AG04450 (cell line): ENCODE results near the gene FAIM. TPM values are rescaled to one million over a fixed set of nuclear protein-coding genes. Genes with fewer than 3 reads are reported as not detected.

Source experiments
- CTCF ChIA-PET: fragments of 300-600, 350-600 bp; formaldehyde crosslinking; extraction: SDS; loops from one replicate; lab custom pipeline; 2022; ENCODE audit warnings: antibody characterized with exemption, inconsistent platforms; lab: Charles Lee
- POLR2A ChIA-PET: fragments of 350-600 bp; formaldehyde crosslinking; extraction: SDS; loops from one replicate; lab custom pipeline; 2021; ENCODE audit warnings: antibody characterized with exemption, inconsistent platforms; lab: Yijun Ruan, JAX
- DNase-seq: peaks from one replicate; pipeline ENCODE4 v3.0.0-alpha.2; 2011; ENCODE audit warnings: low read depth, low spot score
- H3K27ac ChIP-seq: one replicate; pipeline ENCODE4 v1.5.1; 2012; ENCODE audit warnings: low read depth, low read length, control low read depth
- H3K27me3 ChIP-seq: one replicate; pipeline ENCODE4 v1.6.0; 2012; ENCODE audit warnings: low read length; ENCODE audit not compliant: control insufficient read depth, insufficient read depth
- H3K4me3 ChIP-seq: 2 replicates; pipeline ENCODE4 v1.5.1; 2011; ENCODE audit warnings: mild to moderate bottlenecking, low read depth, low read length, control low read depth
- H3K9me3 ChIP-seq: 2 replicates; pipeline ENCODE4 v1.5.1; 2012; ENCODE audit warnings: low read length; ENCODE audit not compliant: control insufficient read depth, insufficient read depth
- polyA plus RNA-seq: library from polyadenylated mRNA; depleted of rRNA; stranded (reverse); fragments of >200 nt; gene quantifications from 2 replicates; pipeline ENCODE4 v1.2.3, GENCODE V29; 2011; rRNA removed
- TF ChIP-seq, protein P1 (sequence below): IDR thresholded peaks from 2 replicates; pipeline ENCODE4 v1.5.1; 2011; ENCODE audit warnings: low read depth, low read length, control low read depth, inconsistent platforms

The FAIM gene
- polyA plus RNA-seq, 1 experiment = 5.7 TPM

- CTCF ChIA-PET = interaction anchor here (3.6 kb wide), 1 partner anchor 234 kb away, joined by 24 read pairs; no protein-coding TSS in a partner anchor
- peaks cover 3% of the 10 kb centered on the region; the same call in 1 of the 2 replicates for H3K9me3 ChIP-seq
- no peaks in the 10 kb centered on the region for H3K27me3 ChIP-seq
- no peak for DNase-seq
- no peak overlapping the region for H3K27ac ChIP-seq
- TF ChIP-seq, protein P1, sequence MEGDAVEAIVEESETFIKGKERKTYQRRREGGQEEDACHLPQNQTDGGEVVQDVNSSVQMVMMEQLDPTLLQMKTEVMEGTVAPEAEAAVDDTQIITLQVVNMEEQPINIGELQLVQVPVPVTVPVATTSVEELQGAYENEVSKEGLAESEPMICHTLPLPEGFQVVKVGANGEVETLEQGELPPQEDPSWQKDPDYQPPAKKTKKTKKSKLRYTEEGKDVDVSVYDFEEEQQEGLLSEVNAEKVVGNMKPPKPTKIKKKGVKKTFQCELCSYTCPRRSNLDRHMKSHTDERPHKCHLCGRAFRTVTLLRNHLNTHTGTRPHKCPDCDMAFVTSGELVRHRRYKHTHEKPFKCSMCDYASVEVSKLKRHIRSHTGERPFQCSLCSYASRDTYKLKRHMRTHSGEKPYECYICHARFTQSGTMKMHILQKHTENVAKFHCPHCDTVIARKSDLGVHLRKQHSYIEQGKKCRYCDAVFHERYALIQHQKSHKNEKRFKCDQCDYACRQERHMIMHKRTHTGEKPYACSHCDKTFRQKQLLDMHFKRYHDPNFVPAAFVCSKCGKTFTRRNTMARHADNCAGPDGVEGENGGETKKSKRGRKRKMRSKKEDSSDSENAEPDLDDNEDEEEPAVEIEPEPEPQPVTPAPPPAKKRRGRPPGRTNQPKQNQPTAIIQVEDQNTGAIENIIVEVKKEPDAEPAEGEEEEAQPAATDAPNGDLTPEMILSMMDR = no peak
- no peak overlapping the region for H3K4me3 ChIP-seq
- POLR2A ChIA-PET = no interaction called here
These were observed 73.1 kb downstream of the FAIM start for GRCh38 chr3:138681463-138682220.

DNA sequence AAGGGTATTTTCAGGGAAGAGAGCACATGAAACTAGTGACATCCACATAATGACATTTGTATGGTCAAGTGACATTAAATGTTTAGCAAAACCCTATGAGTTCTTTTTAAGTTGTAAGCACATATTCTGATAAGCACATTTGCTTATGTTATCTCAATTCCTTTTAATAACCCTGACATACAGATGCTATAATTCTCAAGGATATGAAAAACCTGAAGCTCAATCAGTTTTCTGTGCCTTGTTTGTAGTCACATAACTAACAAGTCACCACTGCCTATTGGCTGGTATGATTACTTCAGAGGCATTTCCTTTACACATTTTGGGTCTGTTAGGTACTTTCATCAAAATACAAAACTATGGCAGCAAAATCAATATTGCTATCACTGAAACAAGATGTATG, 74.1 kb downstream of the FAIM start:
- ChIA-PET CTCF (interaction anchor here (0.7 to 3.6 kb wide), 3 partner anchors 203 to 241 kb away, joined by 3 to 24 read pairs (median 4); no protein-coding TSS in a partner anchor), POLR2A (interaction anchor here (1.3 kb wide), 1 partner anchor 12 kb away, joined by 3 read pairs; no protein-coding TSS in a partner anchor)
- H3K27me3 ChIP-seq = no peaks in the 10 kb centered on the region
- no peaks in the 10 kb centered on the region for H3K9me3 ChIP-seq
- no peak overlapping the region for H3K27ac ChIP-seq
- TF ChIP-seq, protein P1 = no peak
- DNase-seq = no peak
- no peak overlapping the region for H3K4me3 ChIP-seq

Other genes with a start within 250 kb of the FAIM start
- 0.01 TPM in 1 of 2 replicates, not detected in the other for gene ESYT3, start 174.2 kb upstream of the FAIM start, polyA plus RNA-seq
- gene CEP70, start 14.5 kb upstream of the FAIM start, polyA plus RNA-seq = 9.8 and 14.6 TPM in 2 replicates
- gene PIK3CB, start 226.2 kb downstream of the FAIM start, polyA plus RNA-seq = 11.5 and 13.8 TPM in 2 replicates